G401 (cell line): ENCODE measurements around the gene FHOD3. TPM values are rescaled to one million over a fixed set of nuclear protein-coding genes. Genes with fewer than 3 reads are reported as not detected.
"Not testable (repeated sequence)": the region's sequence is repeated elsewhere in the genome, so short reads cannot be mapped to it uniquely, and the experiment has no call there.

Experiments
- DNase-seq: peaks from one replicate; pipeline ENCODE4 v3.0.0-alpha.2; 2015; ENCODE audit warnings: low spot score
- in situ Hi-C: cut with HindIII; loops from 2 replicates; pipeline ENCODE4 v1.10.0; 2016; ENCODE audit warnings: low sequenced_read_pairs, mixed read lengths
- total RNA-seq: library from RNA; depleted of rRNA; stranded (reverse); fragments of >200 nt; shearing (Covaris generic); gene quantifications from 2 replicates; pipeline ENCODE4 v1.2.3, GENCODE V29; 2014

The FHOD3 gene
- total RNA-seq, 1 experiment from 2014 or later: 0.03 TPM

- in situ Hi-C loops: no loop called here
Measured at GRCh38 chr18:36719630-36720029, 422.1 kb downstream of the FHOD3 start.

GRCh38 chr18:36721351-36721750 is 423.8 kb downstream of the FHOD3 start:
- in situ Hi-C loops, DNase-seq: not testable (repeated sequence)

More at GRCh38 chr18:36719630-36720029, 422.1 kb downstream of the FHOD3 start:
- no peak for DNase-seq

- in situ Hi-C loops: no loop called here
- DNase-seq: no peak
Measured at GRCh38 chr18:36724169-36724568, 426.7 kb downstream of the FHOD3 start.

- DNase-seq: no peak
Measured at GRCh38 chr18:36724591-36725001, 427.1 kb downstream of the FHOD3 start.

GRCh38 chr18:36728345-36728744 is 430.8 kb downstream of the FHOD3 start:
- DNase-seq: no peak
- in situ Hi-C loops: no loop called here

More at GRCh38 chr18:36724591-36725001, 427.1 kb downstream of the FHOD3 start:
- in situ Hi-C loops: no loop called here

- in situ Hi-C loops: no loop called here
- DNase-seq: no peak
Measured at GRCh38 chr18:36729197-36729596, 431.7 kb downstream of the FHOD3 start.

GRCh38 chr18:36732264-36732663 is 434.8 kb downstream of the FHOD3 start:
- in situ Hi-C loops: no loop called here

GRCh38 chr18:36733150-36733549 is 435.6 kb downstream of the FHOD3 start:
- in situ Hi-C loops: no loop called here
- no peak for DNase-seq

More at GRCh38 chr18:36732264-36732663, 434.8 kb downstream of the FHOD3 start:
- DNase-seq: no peak

GRCh38 chr18:36734596-36734995 is 437.1 kb downstream of the FHOD3 start:
- in situ Hi-C loops: no loop called here
- no peak for DNase-seq

- DNase-seq: no peak
- in situ Hi-C loops: no loop called here
Measured at GRCh38 chr18:36735130-36735529, 437.6 kb downstream of the FHOD3 start.

- in situ Hi-C loops: no loop called here
- no peak for DNase-seq
Measured at GRCh38 chr18:36736094-36736493, 438.6 kb downstream of the FHOD3 start.

GRCh38 chr18:36737316-36737715 is 439.8 kb downstream of the FHOD3 start:
- in situ Hi-C loops: no loop called here
- DNase-seq: no peak

- no peak for DNase-seq
- in situ Hi-C loops: no loop called here
Measured at GRCh38 chr18:36744261-36744876, 446.9 kb downstream of the FHOD3 start.

- no peak for DNase-seq
- in situ Hi-C loops: no loop called here
Measured at GRCh38 chr18:36745219-36745975, 447.9 kb downstream of the FHOD3 start.

GRCh38 chr18:36752929-36753865 is 455.7 kb downstream of the FHOD3 start:
- in situ Hi-C loops: no loop called here
- DNase-seq: no peak

GRCh38 chr18:36756242-36756641 is 458.7 kb downstream of the FHOD3 start:
- in situ Hi-C loops: no loop called here
- peak; percentile 3 for DNase-seq

- peak; percentile 41 for DNase-seq
- in situ Hi-C loops: no loop called here
Measured at GRCh38 chr18:36757081-36757480, 459.6 kb downstream of the FHOD3 start.

GRCh38 chr18:36757991-36758390 is 460.5 kb downstream of the FHOD3 start:
- in situ Hi-C loops: no loop called here
- DNase-seq: no peak

- DNase-seq: no peak
- in situ Hi-C loops: no loop called here
Measured at GRCh38 chr18:36758623-36759022, 461.1 kb downstream of the FHOD3 start.
